Measurements from ENCODE around the gene PPP2R5A.

Gene PPP2R5A

GRCh38 chr1:212294983-212295382 is 9.8 kb downstream of the PPP2R5A start:
- no peak overlapping the region for H3K4me3 ChIP-seq (ENCODE audit: low read depth, low read length)
- no peak for DNase-seq (ENCODE audit: low read depth)
- TF ChIP-seq CTCF (IDR thresholded peaks at IDR 0.05; ENCODE audit: low read depth, low read length) (no peak), MYC (IDR thresholded peaks at IDR 0.05; ENCODE audit: low read depth, low read length) (no peak), MAX (IDR thresholded peaks at IDR 0.05; ENCODE audit: low read depth, low read length) (no peak), POLR2A (IDR thresholded peaks at IDR 0.05; ENCODE audit: extremely low read depth, insufficient read length) (no peak)

- no peak for TF ChIP-seq MAX (IDR thresholded peaks at IDR 0.05; ENCODE audit: low read depth, low read length)
- TF ChIP-seq CTCF (IDR thresholded peaks at IDR 0.05; ENCODE audit: low read depth, low read length), result no peak
- no peak for TF ChIP-seq POLR2A (IDR thresholded peaks at IDR 0.05; ENCODE audit: extremely low read depth, insufficient read length)
- TF ChIP-seq MYC (IDR thresholded peaks at IDR 0.05; ENCODE audit: low read depth, low read length), result no peak
- no peak for DNase-seq (ENCODE audit: low read depth)
- no peak overlapping the region for H3K4me3 ChIP-seq (ENCODE audit: low read depth, low read length)
Measured at GRCh38 chr1:212295579-212295978, 10.4 kb downstream of the PPP2R5A start.

- no peak overlapping the region for H3K4me3 ChIP-seq (ENCODE audit: low read depth, low read length)
- no peak for DNase-seq (ENCODE audit: low read depth)
- TF ChIP-seq MYC (IDR thresholded peaks at IDR 0.05; ENCODE audit: low read depth, low read length) (no peak), MAX (IDR thresholded peaks at IDR 0.05; ENCODE audit: low read depth, low read length) (no peak), CTCF (IDR thresholded peaks at IDR 0.05; ENCODE audit: low read depth, low read length) (no peak), POLR2A (IDR thresholded peaks at IDR 0.05; ENCODE audit: extremely low read depth, insufficient read length) (no peak)
Measured at GRCh38 chr1:212297338-212297737, 12.1 kb downstream of the PPP2R5A start.

GRCh38 chr1:212301580-212301979 is 16.4 kb downstream of the PPP2R5A start:
- no peak for DNase-seq (ENCODE audit: low read depth)
- H3K4me3 ChIP-seq (ENCODE audit: low read depth, low read length), result no peak overlapping the region
- no peak for TF ChIP-seq MAX (IDR thresholded peaks at IDR 0.05; ENCODE audit: low read depth, low read length)
- TF ChIP-seq MYC (IDR thresholded peaks at IDR 0.05; ENCODE audit: low read depth, low read length), result no peak
- TF ChIP-seq POLR2A (IDR thresholded peaks at IDR 0.05; ENCODE audit: extremely low read depth, insufficient read length), result no peak
- no peak for TF ChIP-seq CTCF (IDR thresholded peaks at IDR 0.05; ENCODE audit: low read depth, low read length)

GRCh38 chr1:212302745-212303383 is 17.7 kb downstream of the PPP2R5A start:
- TF ChIP-seq MAX (IDR thresholded peaks at IDR 0.05; ENCODE audit: low read depth, low read length) (no peak), POLR2A (IDR thresholded peaks at IDR 0.05; ENCODE audit: extremely low read depth, insufficient read length) (no peak), CTCF (IDR thresholded peaks at IDR 0.05; ENCODE audit: low read depth, low read length) (no peak)
- no peak for DNase-seq (ENCODE audit: low read depth)
- H3K4me3 ChIP-seq (ENCODE audit: low read depth, low read length), result no peak overlapping the region

Measured in NB4 (cell line).